HL-60 (cell line): ENCODE results near the gene PLXNA3.

Source experiments
- DNase-seq, 2 experiments: peaks; one replicate each; pipeline ENCODE4 v3.0.0-alpha.2; 2010 to 2020; ENCODE audit warnings: low read depth in 1 of 2, low spot score in 1 of 2
- H3K27ac ChIP-seq: fragments of 250-450 bp; sonication (Bioruptor Pico); replicated peaks from 2 replicates; pipeline ENCODE4 v1.5.1; 2020; ENCODE audit warnings: mild to moderate bottlenecking, moderate library complexity
- H3K27me3 ChIP-seq: fragments of 250-450 bp; sonication (Bioruptor Pico); 2 replicates; pipeline ENCODE4 v1.5.1; 2021; ENCODE audit warnings: mild to moderate bottlenecking, moderate library complexity; ENCODE audit not compliant: insufficient read depth, poor library complexity, severe bottlenecking
- H3K4me3 ChIP-seq: replicated peaks from 2 replicates; pipeline ENCODE4 v1.5.1; 2011; ENCODE audit warnings: mild to moderate bottlenecking, control low read depth, low read length; ENCODE audit not compliant: insufficient read depth
- GABPA ChIP-seq: IDR thresholded peaks from 2 replicates; pipeline ENCODE4 v1.6.1; 2012; ENCODE audit warnings: low read depth
- POLR2AphosphoS5 ChIP-seq: IDR thresholded peaks from 2 replicates; pipeline ENCODE4 v1.6.1; 2012; ENCODE audit warnings: low read depth
- SPI1 ChIP-seq: IDR thresholded peaks from 2 replicates; pipeline ENCODE4 v1.6.1; 2012; ENCODE audit warnings: low read depth, mild to moderate bottlenecking, borderline replicate concordance
- TF ChIP-seq, protein P1 (sequence below): IDR thresholded peaks from 2 replicates; pipeline ENCODE4 v1.6.1; 2012; ENCODE audit warnings: low read depth; ENCODE audit not compliant: insufficient replicate concordance
- TF ChIP-seq, protein P2 (sequence below): IDR thresholded peaks from one replicate; pipeline ENCODE4 v1.5.1; 2011; ENCODE audit warnings: low read length, control low read depth, inconsistent platforms; ENCODE audit not compliant: insufficient read depth

Gene PLXNA3

GRCh38 chrX:154428176-154429171 is 29.6 kb upstream of the PLXNA3 start, which contains the start of gene ATP6AP1:
ATP6AP1 (plus strand) TSS chrX:154428677; CDS start chrX:154428693, 16 bp downstream.
- peak; percentile 80 to 95 for DNase-seq
- Histone ChIP-seq H3K4me3 (peak within 1 kb of the TSS; percentile 76), H3K27ac (peak within 1 kb of the TSS; percentile 76), H3K27me3 (no peaks in the 10 kb centered on the region)
- TF ChIP-seq SPI1 (no peak), POLR2AphosphoS5 (peak; percentile 57; the same call in 1 of the 2 replicates), GABPA (no peak)
- TF ChIP-seq, protein P1, sequence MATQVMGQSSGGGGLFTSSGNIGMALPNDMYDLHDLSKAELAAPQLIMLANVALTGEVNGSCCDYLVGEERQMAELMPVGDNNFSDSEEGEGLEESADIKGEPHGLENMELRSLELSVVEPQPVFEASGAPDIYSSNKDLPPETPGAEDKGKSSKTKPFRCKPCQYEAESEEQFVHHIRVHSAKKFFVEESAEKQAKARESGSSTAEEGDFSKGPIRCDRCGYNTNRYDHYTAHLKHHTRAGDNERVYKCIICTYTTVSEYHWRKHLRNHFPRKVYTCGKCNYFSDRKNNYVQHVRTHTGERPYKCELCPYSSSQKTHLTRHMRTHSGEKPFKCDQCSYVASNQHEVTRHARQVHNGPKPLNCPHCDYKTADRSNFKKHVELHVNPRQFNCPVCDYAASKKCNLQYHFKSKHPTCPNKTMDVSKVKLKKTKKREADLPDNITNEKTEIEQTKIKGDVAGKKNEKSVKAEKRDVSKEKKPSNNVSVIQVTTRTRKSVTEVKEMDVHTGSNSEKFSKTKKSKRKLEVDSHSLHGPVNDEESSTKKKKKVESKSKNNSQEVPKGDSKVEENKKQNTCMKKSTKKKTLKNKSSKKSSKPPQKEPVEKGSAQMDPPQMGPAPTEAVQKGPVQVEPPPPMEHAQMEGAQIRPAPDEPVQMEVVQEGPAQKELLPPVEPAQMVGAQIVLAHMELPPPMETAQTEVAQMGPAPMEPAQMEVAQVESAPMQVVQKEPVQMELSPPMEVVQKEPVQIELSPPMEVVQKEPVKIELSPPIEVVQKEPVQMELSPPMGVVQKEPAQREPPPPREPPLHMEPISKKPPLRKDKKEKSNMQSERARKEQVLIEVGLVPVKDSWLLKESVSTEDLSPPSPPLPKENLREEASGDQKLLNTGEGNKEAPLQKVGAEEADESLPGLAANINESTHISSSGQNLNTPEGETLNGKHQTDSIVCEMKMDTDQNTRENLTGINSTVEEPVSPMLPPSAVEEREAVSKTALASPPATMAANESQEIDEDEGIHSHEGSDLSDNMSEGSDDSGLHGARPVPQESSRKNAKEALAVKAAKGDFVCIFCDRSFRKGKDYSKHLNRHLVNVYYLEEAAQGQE: peak; percentile 28
- TF ChIP-seq, protein P2, sequence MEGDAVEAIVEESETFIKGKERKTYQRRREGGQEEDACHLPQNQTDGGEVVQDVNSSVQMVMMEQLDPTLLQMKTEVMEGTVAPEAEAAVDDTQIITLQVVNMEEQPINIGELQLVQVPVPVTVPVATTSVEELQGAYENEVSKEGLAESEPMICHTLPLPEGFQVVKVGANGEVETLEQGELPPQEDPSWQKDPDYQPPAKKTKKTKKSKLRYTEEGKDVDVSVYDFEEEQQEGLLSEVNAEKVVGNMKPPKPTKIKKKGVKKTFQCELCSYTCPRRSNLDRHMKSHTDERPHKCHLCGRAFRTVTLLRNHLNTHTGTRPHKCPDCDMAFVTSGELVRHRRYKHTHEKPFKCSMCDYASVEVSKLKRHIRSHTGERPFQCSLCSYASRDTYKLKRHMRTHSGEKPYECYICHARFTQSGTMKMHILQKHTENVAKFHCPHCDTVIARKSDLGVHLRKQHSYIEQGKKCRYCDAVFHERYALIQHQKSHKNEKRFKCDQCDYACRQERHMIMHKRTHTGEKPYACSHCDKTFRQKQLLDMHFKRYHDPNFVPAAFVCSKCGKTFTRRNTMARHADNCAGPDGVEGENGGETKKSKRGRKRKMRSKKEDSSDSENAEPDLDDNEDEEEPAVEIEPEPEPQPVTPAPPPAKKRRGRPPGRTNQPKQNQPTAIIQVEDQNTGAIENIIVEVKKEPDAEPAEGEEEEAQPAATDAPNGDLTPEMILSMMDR: no peak

- H3K27me3 ChIP-seq: no peaks in the 10 kb centered on the region
- TF ChIP-seq, protein P2: no peak
- TF ChIP-seq SPI1: no peak
- DNase-seq: no peak
- H3K4me3 ChIP-seq: peak overlapping the region; percentile 76
- peak overlapping the region; percentile 76 for H3K27ac ChIP-seq
Observed at GRCh38 chrX:154429711-154430110, 28.4 kb upstream of the PLXNA3 start.

DNA sequence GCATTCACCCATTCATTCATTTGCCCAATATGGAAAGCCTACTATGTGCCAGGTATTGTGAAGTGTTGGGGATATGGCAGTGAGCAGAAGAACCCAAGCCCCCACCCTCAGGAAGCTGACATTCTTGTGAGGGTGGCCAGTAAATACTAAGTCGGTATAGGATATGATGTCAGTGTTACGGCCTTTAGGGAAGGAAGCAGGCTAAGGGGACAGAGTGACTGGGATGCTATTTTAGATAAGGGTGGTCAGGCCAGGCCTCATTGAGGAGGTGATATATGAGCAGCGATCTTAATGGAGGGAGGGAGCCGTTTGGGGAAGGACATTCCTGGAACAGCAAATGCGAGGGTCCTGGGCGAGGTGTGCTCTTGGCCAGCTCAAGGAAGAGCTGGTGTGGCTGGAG is 27.6 kb upstream of the PLXNA3 start:
- no peaks in the 10 kb centered on the region for H3K27me3 ChIP-seq
- peak overlapping the region; percentile 76 for H3K4me3 ChIP-seq
- DNase-seq: no peak
- peak overlapping the region; percentile 76 for H3K27ac ChIP-seq
- TF ChIP-seq, protein P1: no peak

DNA sequence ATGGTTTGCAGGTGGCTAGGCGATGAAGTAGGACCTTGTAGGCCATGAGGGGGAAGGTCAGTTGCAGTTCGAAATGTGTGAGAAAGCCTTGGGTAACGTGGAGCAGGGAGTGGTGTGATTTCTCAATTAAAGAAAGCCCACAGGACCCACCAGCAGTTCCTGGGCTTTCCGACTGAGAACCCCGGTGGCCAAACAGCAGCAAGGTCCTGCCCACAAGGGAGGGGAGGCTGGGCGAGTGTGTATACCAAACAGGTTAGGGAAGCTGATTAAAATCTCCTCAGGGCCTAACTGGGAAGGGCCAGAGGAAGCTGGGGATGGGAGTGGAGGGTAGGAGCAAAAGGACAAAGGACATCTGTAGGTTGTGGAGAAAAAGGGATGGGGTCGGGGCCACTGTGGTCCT is 27.2 kb upstream of the PLXNA3 start:
- TF ChIP-seq, protein P2: no peak
- TF ChIP-seq SPI1 (no peak), GABPA (no peak)
- Histone ChIP-seq H3K27ac (peak overlapping the region; percentile 76), H3K4me3 (peak overlapping the region; percentile 25), H3K27me3 (no peaks in the 10 kb centered on the region)
- DNase-seq: peak; percentile 43 to 75
